Glutamatergic neuron (in vitro differentiated cells): ENCODE results near the gene FAM20B. TPM values are rescaled to one million over a fixed set of nuclear protein-coding genes. Genes with fewer than 3 reads are reported as not detected.

ENCODE experiments used
- DNase-seq: peaks from one replicate; pipeline ENCODE4 v3.0.0; 2022
- H3K27ac Mint-ChIP-seq: one replicate; pipeline ENCODE4 v1.8.0; 2020; ENCODE audit warnings: mild to moderate bottlenecking, mixed read lengths, inconsistent platforms; ENCODE audit not compliant: unreplicated experiment
- H3K27me3 Mint-ChIP-seq: one replicate; pipeline ENCODE4 v1.8.0; 2020; ENCODE audit warnings: mild to moderate bottlenecking, moderate library complexity, mixed read lengths, inconsistent platforms; ENCODE audit not compliant: unreplicated experiment
- H3K36me3 Mint-ChIP-seq: one replicate; pipeline ENCODE4 v1.8.0; 2020; ENCODE audit warnings: mild to moderate bottlenecking, mixed read lengths, inconsistent platforms; ENCODE audit not compliant: unreplicated experiment
- H3K4me1 Mint-ChIP-seq: one replicate; pipeline ENCODE4 v1.8.0; 2020; ENCODE audit warnings: mild to moderate bottlenecking, low read depth, mixed read lengths, inconsistent platforms; ENCODE audit not compliant: unreplicated experiment
- H3K4me3 Mint-ChIP-seq: one replicate; pipeline ENCODE4 v1.8.0; 2020; ENCODE audit warnings: mild to moderate bottlenecking, mixed read lengths, inconsistent platforms; ENCODE audit not compliant: unreplicated experiment
- H3K9me3 Mint-ChIP-seq: one replicate; pipeline ENCODE4 v1.8.0; 2020; ENCODE audit warnings: mild to moderate bottlenecking, moderate library complexity, mixed read lengths, inconsistent platforms; ENCODE audit not compliant: unreplicated experiment
- CTCF ChIP-seq: fragments of 200-600 bp; sonication (generic); IDR thresholded peaks from one replicate; pipeline ENCODE4 v1.5.0; 2021; ENCODE audit not compliant: partially characterized antibody, unreplicated experiment
- total RNA-seq: library from RNA; stranded (reverse); fragmentation: NEBNext Ultra II Directional; extraction: Animal tissue kit (Norgen Biotek cat#: 25700); gene quantifications from one replicate; pipeline ENCODE4 v1.2.1, GENCODE V29; 2021; ENCODE audit not compliant: unreplicated experiment

The FAM20B gene
- total RNA-seq, 1 donor from 2014 or later: 39.3 TPM

- peaks cover 7% of the 10 kb centered on the region for H3K27me3 Mint-ChIP-seq
- peak overlapping the region; percentile 49 for H3K27ac Mint-ChIP-seq
- peak overlapping the region; percentile 4 for H3K4me3 Mint-ChIP-seq
- H3K36me3 Mint-ChIP-seq: no peaks in the 10 kb centered on the region
- peaks cover 46% of the 10 kb centered on the region for H3K4me1 Mint-ChIP-seq
- H3K9me3 Mint-ChIP-seq: peaks cover 9% of the 10 kb centered on the region
- no peak for DNase-seq
- no peak for TF ChIP-seq CTCF
These were observed 3.6 kb downstream of the FAM20B start for GRCh38 chr1:179029321-179029759.

GRCh38 chr1:179030130-179030529 lies 4.4 kb downstream of the FAM20B start:
- no peak overlapping the region for H3K4me3 Mint-ChIP-seq
- DNase-seq: no peak
- H3K27me3 Mint-ChIP-seq: peaks cover 7% of the 10 kb centered on the region
- peaks cover 6% of the 10 kb centered on the region for H3K9me3 Mint-ChIP-seq
- no peak for TF ChIP-seq CTCF
- H3K27ac Mint-ChIP-seq: peak overlapping the region; percentile 2
- H3K4me1 Mint-ChIP-seq: peaks cover 46% of the 10 kb centered on the region
- no peaks in the 10 kb centered on the region for H3K36me3 Mint-ChIP-seq

- H3K4me1 Mint-ChIP-seq: peaks cover 43% of the 10 kb centered on the region
- TF ChIP-seq CTCF: no peak
- H3K27ac Mint-ChIP-seq: no peak overlapping the region
These were observed 5.0 kb downstream of the FAM20B start for GRCh38 chr1:179030683-179031082.

GRCh38 chr1:179031284-179031683 lies 5.6 kb downstream of the FAM20B start:
- Mint-ChIP-seq H3K9me3 (peaks cover 4% of the 10 kb centered on the region), H3K4me1 (peaks cover 43% of the 10 kb centered on the region), H3K36me3 (no peaks in the 10 kb centered on the region), H3K27me3 (peaks cover 3% of the 10 kb centered on the region), H3K27ac (no peak overlapping the region), H3K4me3 (no peak overlapping the region)
- no peak for DNase-seq
- TF ChIP-seq CTCF: no peak

More at GRCh38 chr1:179030683-179031082, 5.0 kb downstream of the FAM20B start:
- peaks cover 3% of the 10 kb centered on the region for H3K27me3 Mint-ChIP-seq
- peaks cover 4% of the 10 kb centered on the region for H3K9me3 Mint-ChIP-seq
- no peak overlapping the region for H3K4me3 Mint-ChIP-seq
- no peaks in the 10 kb centered on the region for H3K36me3 Mint-ChIP-seq
- no peak for DNase-seq

GRCh38 chr1:179031855-179032513 lies 6.3 kb downstream of the FAM20B start:
- no peak for DNase-seq
- no peak overlapping the region for H3K27ac Mint-ChIP-seq
- no peak for TF ChIP-seq CTCF
- H3K4me1 Mint-ChIP-seq: peaks cover 42% of the 10 kb centered on the region
- H3K36me3 Mint-ChIP-seq: no peaks in the 10 kb centered on the region
- no peaks in the 10 kb centered on the region for H3K9me3 Mint-ChIP-seq
- H3K4me3 Mint-ChIP-seq: no peak overlapping the region
- H3K27me3 Mint-ChIP-seq: no peaks in the 10 kb centered on the region
